MV-4-11 (cell line): ENCODE results near the gene KLK11.

Experiments
- DNase-seq: peaks from one replicate; lab custom pipeline; 2025; lab: John Stamatoyannopoulos, UW

KLK11 gene

GRCh38 chr19:51026554-51026831 is at the start of gene KLK11:
Gene KLK11, minus strand, starts transcription at chr19:51026616. Its CDS starts 985 bp downstream, at chr19:51025631.
- no peak for DNase-seq

- no peak for DNase-seq
These were observed 49.6 kb upstream of the KLK11 start for GRCh38 chr19:51075998-51076397.

GRCh38 chr19:51071095-51071405 is 44.6 kb upstream of the KLK11 start:
- no peak for DNase-seq

- no peak for DNase-seq
These were observed 44.1 kb upstream of the KLK11 start for GRCh38 chr19:51070334-51071094.

- DNase-seq, result no peak
These were observed 40.2 kb upstream of the KLK11 start for GRCh38 chr19:51066393-51067186.

GRCh38 chr19:51065221-51065960 is 39.0 kb upstream of the KLK11 start:
- DNase-seq, result no peak

GRCh38 chr19:51064534-51065220 is 38.3 kb upstream of the KLK11 start, which contains the start of gene KLK13:
Gene KLK13, minus strand, starts transcription at chr19:51065092. Its CDS starts 25 bp downstream, at chr19:51065067.
- DNase-seq, result no peak

GRCh38 chr19:51063664-51064063 is 37.2 kb upstream of the KLK11 start:
- DNase-seq, result no peak

GRCh38 chr19:51060973-51061372 is 34.6 kb upstream of the KLK11 start:
- DNase-seq, result no peak

- DNase-seq, result no peak
These were observed 33.9 kb upstream of the KLK11 start for GRCh38 chr19:51060336-51060735.

GRCh38 chr19:51059715-51060114 is 33.3 kb upstream of the KLK11 start:
- DNase-seq, result no peak

- no peak for DNase-seq
These were observed 29.4 kb upstream of the KLK11 start for GRCh38 chr19:51055866-51056265.

GRCh38 chr19:51047031-51047335 is 20.6 kb upstream of the KLK11 start:
- no peak for DNase-seq

- no peak for DNase-seq
These were observed 17.9 kb upstream of the KLK11 start for GRCh38 chr19:51044327-51044726.

- no peak for DNase-seq
These were observed 17.1 kb upstream of the KLK11 start for GRCh38 chr19:51043497-51043896.

GRCh38 chr19:51040151-51040550 is 13.7 kb upstream of the KLK11 start:
- DNase-seq, result no peak

- no peak for DNase-seq
These were observed 10.1 kb upstream of the KLK11 start for GRCh38 chr19:51036519-51036918.

- DNase-seq, result no peak
These were observed 8.3 kb upstream of the KLK11 start, which contains the start of gene KLK12 for GRCh38 chr19:51034704-51035103. Gene KLK12, minus strand, starts transcription at chr19:51035002. Its CDS starts 381 bp downstream, at chr19:51034621.

- DNase-seq, result no peak
These were observed 5.4 kb upstream of the KLK11 start for GRCh38 chr19:51031880-51032225.

GRCh38 chr19:51031220-51031879 is 4.9 kb upstream of the KLK11 start:
- no peak for DNase-seq

GRCh38 chr19:51030631-51031030 is 4.2 kb upstream of the KLK11 start:
- no peak for DNase-seq

- DNase-seq, result no peak
These were observed 3.3 kb upstream of the KLK11 start for GRCh38 chr19:51029718-51030117.
